Pons (tissue), 1 donor: ENCODE data around the gene RALGAPA2.

Experiments
- DNase-seq: peaks from one replicate; pipeline ENCODE4 v3.0.0-alpha.2; 2016; ENCODE audit warnings: low spot score

The RALGAPA2 gene

DNA sequence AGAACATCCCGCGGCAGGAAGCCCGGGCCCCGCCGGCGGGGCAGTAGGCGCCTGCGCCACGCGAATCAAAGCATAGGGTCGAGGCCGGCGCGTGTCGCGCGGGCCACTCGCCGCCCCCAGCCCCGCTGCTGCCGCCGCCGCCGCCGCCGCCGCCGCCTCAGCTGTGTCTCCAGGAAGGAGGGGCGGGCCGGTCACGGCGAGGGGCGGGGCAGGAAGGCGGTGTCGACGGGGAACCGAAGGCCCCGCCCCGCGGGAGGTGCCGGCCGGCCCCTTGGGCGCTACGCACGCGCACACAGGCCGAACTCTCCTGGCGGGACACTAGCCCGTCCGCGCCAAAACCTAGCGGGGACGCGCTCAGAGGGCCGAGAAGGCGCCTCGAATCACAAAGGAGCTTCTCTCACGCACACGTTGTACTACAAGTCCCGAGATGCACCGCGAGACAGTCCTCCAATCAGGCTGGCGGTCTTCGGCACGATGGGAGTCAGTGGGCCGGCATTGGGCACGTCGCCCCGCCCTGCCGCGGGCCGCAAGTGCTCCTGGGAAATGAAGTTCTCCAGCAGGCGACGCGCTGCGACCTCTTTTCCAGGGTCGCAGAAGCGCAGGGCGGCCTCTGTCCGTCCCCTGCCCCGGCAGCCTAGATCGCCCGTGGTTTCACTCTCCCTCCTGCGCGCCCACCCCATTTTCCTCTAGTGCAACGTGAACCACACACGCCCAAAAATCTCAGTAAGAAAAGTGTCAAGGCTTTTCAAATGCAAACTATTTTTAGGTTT, at the start of gene RALGAPA2:
Gene RALGAPA2, minus strand, starts transcription at position 171 of the 770 bp plus-strand sequence. Its CDS starts 164 bp downstream, at position 7.
- peak; percentile 99 for DNase-seq

DNA sequence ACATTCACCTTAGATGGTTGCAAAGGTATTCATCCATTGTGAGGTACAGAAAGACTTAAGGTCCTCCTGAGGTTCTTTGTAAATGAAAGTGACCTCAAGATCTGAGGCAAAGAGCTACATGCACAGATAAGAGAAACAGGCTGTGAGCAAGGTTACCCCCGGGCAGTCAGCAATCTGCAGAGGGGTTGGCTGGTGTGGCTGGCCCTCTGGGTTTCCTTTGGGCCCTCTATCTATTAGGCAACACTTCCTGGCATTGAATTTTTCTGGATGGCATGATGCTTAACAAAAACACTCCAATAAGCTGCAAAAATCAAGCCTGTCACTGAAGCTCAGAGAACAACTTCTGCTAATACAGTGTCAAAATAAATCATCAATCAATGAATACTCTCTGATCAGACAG, 48.9 kb upstream of the RALGAPA2 start:
- DNase-seq: no peak

DNA sequence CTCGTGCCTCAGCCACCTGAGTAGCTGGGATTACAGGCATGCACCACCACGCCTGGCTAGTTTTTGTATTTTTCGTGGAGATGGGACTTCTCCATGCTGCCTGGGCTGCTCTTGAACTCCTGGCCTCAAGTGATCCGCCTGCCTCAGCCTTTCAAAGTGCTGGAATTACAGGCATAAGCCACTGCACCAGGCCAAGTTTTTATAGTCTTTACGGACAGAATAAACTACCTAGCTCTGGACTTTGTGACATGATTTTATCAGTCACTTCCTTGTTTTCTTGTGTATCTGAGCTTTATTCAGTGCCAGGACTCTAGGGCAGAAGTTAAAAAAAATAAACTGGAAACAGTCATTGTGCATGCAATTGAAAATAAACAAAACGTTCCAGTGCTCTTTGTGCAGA, 46.7 kb upstream of the RALGAPA2 start:
- peak; percentile 64 for DNase-seq

DNA sequence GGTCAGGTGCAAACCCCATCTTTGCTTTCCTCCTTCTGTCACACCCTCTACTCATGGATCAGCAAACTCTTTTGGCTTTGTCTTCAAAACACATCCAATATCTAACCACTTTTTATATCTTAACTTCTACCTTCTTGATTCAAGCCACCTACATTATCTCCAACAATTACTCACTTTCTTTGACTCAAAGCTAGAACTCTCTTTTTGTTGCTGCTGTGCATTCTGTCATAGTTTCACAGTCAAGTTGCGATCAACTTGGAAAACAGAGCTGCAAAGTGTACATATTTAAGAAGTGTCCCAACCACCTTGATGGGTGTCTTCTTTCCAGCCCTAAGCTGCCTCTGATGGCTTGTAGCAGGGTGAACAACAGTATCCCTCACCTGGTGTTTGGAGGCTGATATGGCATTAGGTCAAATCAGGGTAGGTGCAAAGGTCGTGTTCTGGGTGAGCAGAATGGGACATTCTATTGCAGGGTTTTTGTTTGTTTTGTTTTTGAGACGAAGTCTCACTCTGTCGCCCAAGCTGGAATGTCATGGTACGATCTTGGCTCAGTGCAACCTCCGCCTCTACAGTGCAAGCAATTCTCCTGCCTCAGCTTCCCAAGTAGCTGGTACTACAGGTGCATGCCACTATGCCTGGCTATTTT, 43.4 kb upstream of the RALGAPA2 start:
- no peak for DNase-seq

DNA sequence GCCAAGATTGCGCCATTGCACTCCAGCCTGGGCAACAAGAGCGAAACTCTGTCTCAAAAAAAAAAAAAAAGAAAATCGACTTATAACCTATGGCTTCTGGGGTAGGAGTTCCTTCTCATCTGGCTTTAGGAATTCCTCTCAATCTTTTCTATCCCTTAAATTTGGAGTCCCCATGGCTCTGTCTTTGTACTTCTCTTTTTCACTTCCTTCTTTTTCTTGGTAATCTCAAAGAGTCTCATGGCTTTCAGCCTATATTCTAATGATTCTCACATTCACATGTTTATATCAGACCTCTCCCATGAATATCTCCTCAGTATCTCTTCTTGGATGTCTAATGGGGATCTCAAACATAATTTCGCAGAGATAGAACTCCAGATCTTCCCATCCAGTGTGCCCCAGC, 42.8 kb upstream of the RALGAPA2 start:
- DNase-seq: peak; percentile 52

DNA sequence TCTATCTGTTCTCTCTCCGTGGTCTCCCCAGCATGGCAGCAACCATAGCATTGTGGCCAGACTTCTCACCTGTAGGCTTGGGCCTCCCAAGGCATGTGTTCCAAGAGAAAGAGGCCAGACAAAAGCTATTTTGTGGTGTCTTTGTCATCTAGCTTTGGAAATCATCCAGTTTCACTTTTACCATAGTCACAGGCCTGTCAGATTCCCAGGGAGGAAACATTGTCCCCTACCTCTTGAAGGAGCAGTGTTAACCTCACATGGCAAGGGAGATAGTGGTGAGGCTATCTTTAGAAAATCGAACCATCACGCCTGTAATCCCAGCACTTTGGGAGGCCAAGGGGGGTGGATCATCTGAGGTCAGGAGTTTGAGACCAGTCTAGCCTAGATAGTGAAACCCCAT, 42.3 kb upstream of the RALGAPA2 start:
- DNase-seq: no peak

DNA sequence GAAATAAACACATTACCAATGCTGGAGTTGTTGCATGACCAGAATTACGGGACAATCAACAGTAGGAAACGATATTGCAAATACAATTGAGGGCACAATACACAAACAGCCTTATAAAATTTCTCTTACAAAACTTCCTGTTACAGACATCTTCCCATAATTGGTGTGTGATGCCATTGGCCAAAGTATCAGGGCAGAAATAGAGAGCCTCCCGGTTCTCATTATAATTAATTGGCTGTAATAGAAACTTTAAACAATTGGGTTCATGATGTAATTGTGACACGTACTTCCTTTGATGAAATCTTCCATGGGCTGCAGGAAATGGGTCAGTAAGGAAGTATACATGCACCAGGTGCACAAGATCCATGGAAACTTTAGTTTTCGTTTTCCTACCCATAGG, 40.3 kb upstream of the RALGAPA2 start:
- DNase-seq: no peak

DNA sequence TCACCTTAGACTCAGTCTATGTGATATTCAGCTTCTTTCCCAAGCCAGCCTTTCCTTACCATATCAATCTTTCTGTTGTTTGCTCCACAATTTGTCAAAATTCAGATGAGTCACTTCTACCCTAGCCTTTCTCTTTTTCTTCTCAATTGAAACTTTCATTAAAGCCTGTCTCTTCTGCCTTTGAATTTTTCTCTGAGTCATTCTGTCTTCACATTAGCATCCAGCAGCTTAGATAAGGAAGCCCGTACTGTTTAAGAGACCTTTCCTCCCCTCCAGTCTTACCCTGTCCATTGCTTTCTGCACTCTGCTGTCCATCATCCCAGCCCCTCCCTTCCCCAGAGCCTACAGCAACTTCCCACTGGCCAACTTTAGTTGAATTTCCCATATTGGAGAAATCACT, 34.9 kb upstream of the RALGAPA2 start:
- no peak for DNase-seq

DNA sequence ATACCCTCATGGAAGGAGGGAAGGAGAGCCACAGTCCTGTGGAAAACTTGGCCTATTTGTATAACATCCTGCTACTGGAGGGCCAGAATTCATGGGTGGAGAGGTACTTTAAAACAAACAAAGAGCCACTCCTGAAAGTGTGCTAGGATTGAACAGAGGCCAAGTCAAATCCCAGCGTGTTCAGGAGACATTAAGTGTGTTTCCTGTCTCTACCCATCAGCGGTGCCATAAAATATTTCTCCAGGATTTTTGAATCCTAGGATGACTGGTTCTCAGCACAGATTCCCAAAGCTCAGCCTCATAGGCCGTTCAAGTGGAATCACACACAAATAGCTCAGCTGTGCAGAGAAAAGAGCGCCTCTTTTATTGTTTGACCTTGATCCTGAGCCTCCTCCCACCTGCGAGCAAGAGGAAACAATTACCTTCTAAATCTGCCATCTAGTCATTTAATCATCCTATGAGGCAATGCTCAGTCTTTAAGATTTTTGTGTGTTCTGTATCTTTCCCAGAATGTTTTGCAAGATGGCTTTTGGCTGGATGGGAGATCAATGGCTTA, 31.8 kb upstream of the RALGAPA2 start:
- DNase-seq: no peak

DNA sequence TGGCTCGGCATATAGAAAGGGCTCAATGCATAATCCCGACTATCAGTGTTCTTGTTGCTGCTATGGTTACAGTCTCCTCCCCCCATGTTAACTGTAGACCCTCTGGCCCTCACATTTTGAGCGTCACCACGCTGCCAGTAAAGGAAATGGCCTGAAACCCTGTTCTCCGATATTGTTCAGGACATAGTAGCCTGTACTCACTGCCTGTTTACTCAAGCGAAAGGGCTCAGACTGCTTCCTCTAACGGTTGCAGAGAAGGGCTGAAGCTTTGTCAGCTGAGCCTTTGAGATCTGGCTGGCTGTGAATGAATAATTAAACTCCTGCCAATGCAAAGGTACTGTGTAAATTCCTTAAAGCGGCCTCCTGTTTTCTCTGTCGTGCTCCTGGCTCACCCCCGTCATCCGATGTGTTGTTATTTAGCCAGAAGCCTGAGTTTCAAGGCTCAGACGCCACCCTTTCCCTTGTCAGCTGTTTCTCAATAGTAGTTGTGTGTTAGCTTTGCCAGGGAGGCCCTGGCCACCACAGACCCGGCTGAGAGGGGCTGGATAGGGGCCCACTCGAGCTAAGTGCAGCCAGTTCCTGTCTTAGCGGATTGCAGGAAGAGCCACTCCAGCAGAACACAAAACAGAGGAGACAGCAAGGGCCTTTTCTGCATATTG, 31.2 kb upstream of the RALGAPA2 start:
- peak; percentile 68 for DNase-seq

DNA sequence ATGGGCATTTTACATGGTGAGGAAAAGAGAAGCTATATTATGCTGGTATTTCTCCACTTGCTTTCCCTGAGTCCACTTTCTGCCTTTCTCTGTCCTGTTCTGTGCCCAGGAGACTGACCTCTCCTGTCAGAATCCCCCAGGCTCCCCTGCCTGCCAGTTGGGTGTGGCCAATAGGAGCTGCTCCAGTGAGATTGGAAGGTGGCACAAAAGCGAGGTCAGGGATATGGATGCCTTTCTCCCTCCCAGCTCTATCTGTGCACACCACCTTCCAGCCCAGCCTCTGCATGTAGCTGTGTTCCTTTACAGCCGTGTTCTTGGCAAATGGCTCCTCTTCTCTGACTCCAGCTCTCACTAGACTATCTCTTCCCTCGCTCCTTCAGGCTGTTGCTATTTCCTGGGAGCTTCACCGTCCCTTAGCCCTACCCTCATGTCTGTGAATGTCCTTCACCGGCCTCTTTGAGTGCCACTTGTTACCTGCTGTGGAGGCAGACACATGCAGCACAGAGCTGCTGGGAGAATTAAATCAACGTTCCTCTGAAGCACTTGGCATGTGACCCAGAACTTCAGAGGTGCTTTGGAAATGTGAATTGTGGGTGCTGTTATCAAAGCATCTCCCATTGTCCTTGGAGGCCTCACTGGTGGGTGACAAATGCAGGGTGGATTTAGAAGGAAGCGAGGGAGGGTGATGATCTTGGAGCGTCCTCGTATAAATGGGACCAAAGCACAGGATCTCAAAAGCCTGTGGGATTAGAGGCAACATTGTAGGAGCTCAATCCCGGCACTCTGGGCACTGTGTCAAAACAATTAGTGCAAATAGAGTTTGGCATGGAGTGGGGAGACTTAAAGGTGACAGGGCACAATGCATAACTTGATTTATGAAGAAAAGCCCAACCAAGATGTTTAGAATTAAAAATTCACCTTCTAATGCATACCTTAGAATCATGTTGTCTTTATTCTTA, 28.9 kb upstream of the RALGAPA2 start:
- no peak for DNase-seq

DNA sequence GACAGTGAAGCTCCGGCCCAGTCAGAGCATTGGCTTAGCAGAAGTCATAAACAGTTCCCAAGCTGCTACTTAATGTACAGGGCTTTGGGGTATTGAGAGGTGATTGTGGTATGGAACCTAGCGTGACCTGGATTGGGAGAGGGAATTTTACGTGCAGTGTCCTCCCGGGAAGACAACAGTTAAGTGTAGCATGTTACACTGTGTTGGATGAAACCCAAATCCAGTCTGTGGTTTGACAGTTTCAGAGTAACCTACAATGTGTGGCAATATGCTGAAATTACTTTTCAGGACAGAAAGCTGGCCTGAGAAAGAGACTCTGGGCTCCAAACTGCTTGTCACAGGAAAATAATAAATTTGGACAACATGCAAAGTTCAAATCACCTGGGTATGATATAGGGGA, 28.1 kb upstream of the RALGAPA2 start:
- no peak for DNase-seq

DNA sequence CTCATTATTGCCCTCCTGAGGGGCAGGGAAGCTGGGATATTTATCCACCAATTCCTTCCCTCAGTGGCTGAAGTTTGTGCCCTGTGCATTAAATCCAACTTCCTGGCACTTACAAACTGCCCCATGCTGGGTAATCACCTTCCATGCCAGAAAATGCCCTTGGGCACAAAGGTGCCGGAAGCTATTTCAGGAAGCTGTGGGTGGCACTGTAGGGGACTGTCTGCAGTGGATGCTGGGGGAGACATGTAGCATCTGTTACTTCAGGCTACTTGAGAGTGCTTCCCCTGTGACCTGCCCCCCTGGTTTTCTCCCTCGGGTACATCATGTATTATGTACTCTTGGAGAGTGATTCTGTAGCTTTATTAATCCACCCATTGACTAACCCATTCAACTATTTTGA, 24.7 kb upstream of the RALGAPA2 start:
- no peak for DNase-seq

DNA sequence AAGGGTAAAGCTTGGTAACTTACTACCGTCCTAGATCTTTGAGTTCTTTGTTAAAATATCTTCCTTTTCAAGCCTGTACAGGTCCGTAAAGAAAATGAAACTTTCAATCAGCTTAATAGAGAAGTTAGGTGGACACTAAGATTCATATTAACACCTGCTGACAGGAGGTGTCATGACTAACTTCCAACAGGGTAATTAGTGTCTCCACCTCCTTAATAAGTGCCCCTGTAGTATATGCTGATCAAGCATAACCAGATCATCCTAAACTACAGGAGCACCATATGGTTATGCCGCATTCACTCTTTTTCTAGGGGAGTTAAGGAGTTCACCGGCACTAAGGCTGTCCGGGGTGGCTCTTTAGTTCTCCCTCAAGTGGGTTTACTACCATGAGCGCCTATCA, 23.9 kb upstream of the RALGAPA2 start:
- no peak for DNase-seq

DNA sequence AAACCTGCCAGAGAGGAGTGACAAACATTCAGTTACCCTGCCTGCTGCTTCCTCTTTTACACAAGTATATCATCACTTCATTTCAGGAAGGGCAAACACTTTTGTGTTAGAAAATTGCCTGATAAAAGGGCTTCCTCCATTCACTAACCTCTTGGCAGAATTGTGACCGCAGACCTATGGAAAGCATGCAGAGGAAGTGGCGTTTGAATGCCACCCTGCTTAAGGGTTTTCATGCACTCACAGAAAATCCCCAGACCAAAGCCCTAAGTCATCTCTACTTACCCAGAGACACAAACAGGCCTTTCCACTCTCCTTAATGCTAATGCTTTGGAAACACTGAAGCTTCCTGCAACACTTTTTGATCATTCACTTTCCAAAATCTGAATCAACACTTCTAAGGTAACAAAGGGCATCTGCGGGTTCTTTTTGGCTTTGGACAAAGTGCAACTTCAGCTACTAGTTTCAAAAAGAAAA, 22.1 kb upstream of the RALGAPA2 start:
- peak; percentile 52 for DNase-seq

DNA sequence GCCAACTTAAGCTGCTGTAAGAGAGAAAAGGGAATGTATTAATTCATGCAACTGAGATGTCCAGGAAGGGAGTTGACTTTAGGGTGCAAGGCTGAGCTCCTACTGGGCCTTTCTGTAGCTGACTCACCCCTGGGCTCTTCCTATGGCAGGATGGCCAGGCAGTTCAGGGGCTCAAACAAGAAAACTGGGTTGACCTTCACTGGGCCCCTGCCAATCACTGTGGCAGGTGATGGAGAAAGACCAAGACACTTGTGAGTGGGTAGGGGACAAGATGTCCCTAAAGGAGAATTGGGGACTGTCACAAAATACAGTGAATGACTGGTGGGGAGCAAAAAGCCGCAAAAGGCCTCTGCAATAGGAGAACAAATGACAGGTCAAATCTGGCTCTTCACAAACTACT, 21.5 kb upstream of the RALGAPA2 start:
- no peak for DNase-seq

DNA sequence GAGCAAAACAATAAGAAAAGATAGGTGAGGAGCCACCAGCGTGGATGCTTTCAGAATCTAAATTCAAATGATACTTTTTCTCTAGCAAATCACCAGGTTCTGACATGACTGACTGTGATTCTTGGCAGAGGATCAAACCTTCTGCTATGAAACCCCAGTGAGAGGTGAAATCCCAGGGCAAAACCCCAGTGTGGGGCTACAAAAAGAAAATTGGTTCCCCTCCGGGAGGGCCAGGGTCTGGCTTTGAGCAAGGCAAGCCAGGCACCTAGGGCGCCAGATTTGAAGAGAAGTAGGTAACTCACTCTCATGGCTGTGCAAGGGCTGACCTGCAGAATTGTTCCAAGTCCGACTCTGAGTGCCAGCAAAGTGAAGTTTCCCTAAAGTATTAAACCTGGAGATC, 20.2 kb upstream of the RALGAPA2 start:
- no peak for DNase-seq

DNA sequence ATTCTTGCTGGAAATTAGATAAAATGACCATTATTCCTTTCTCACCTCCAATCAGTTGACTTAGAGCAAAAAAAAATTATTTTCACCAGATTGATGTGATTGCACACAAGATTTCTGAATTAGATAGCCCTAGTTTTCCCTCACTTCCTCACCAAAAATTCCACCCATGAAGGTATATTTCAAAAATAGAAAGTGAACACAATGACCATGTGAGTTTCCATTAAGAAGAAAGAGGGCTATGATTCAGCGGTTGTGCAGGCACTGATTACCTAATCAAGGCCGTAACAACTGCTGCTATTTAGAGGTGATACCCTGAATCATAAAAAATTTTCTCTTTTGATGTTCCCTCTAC, 19.5 kb upstream of the RALGAPA2 start:
- no peak for DNase-seq

DNA sequence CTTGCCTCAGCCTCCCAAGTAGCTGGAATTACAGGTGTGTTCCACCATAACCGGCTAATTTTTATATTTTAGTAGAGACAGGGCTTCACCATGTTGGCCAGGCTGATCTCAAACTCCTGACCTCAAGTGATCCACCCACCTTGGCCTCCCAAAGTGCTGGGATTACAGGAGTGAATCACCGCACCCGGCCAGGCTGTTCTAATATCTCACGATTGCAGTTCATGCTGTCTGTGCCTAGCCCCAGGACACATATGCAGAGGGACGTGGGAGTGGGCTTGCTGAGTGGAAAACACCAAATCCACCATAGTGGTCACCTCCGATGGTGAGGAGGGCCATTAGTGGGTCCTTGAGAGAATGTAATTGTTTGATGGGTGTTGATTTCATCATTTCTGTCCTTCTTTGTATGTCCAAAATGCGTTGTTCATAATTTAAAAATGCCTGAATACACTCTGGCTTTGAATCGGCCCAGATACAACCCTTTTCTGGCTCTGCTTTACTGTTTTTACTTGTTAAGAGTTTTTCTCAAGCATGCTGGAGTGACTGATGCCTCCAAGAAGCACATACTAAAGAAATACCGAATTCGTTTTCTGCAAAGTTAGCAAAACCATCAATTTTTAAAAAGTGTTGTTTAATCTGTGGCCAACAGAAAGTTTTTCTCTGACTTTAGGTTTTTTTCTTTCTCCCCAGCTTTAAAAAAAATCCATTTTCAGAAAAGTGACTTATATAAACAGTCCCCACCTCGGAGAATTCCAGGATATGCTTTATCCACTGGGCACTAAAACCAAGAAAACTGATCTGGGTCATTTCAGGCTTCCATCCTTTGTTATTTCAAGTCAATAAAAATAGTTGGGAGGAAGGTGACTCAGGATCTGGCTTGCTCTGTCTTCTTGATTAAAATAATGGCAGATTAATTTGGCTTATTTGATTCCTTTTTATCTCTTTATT, 18.8 kb upstream of the RALGAPA2 start:
- no peak for DNase-seq

DNA sequence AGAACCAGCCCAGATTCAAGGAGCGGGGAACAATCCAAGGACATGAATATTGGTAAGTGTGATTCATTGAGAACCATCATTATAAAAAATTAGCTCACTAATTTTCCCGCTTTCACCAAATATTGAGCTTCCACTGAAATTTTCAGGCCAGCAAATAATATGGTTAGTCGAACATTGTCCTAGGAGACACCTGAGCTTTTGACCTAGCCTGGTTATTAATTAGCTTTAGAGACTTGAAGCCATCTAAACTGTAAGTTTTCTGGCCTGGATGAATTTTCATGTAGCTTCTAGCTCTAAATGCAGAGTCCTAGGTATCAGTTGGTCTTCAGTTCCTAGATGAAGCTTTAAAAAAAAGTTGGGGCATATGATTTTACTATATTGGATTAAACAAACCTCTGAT, 17.1 kb upstream of the RALGAPA2 start:
- no peak for DNase-seq

DNA sequence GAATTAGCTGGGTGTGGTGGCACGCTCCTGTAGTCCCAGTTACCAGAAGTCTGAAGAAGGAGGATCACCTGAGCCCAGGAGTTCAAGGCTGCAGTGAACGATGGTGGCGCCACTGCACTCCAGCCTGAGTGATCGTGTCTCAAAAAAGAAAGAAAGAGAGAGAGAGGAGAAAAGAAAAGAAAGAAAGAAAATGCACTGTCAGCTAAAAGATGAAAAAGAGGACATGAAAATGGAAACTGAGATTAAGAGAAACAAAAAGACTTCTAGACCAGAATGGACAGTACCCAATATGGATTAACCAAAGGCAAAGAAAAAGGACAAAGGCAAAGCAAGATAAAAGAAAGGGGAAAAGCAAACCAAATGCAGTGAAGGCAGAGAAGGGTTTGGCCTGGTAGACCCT, 9.0 kb upstream of the RALGAPA2 start:
- no peak for DNase-seq
